H9 (cell line): Measurements from ENCODE around the gene PAM. TPM values are rescaled to one million over a fixed set of nuclear protein-coding genes. Genes with fewer than 3 reads are reported as not detected.

Experiments
- DNase-seq: peaks from one replicate; pipeline ENCODE4 v3.0.0-alpha.2; 2017
- H2AFZ ChIP-seq: one replicate; pipeline ENCODE4 v1.6.1; 2013; ENCODE audit warnings: mild to moderate bottlenecking, low read length, control low read depth, moderate library complexity
- H2AK5ac ChIP-seq: 2 replicates; pipeline ENCODE4 v1.6.1; 2013; ENCODE audit warnings: low read length, control low read depth, mixed read lengths; ENCODE audit not compliant: insufficient read length
- H2BK120ac ChIP-seq: one replicate; pipeline ENCODE4 v1.6.1; 2013; ENCODE audit warnings: low read depth, mild to moderate bottlenecking, low read length, control low read depth, inconsistent platforms; ENCODE audit not compliant: poor library complexity, severe bottlenecking
- H2BK12ac ChIP-seq: 2 replicates; pipeline ENCODE4 v1.6.1; 2013; ENCODE audit warnings: low read length, control low read depth, mixed read lengths, low read depth; ENCODE audit not compliant: insufficient read length
- H2BK15ac ChIP-seq: 2 replicates; pipeline ENCODE4 v1.6.1; 2013; ENCODE audit warnings: low read depth, low read length, control low read depth
- H2BK20ac ChIP-seq: one replicate; pipeline ENCODE4 v1.6.1; 2013; ENCODE audit warnings: low read depth, mild to moderate bottlenecking, low read length, control low read depth, inconsistent platforms; ENCODE audit not compliant: poor library complexity, severe bottlenecking
- H2BK5ac ChIP-seq: 2 replicates; pipeline ENCODE4 v1.6.1; 2013; ENCODE audit warnings: low read length, control low read depth, mixed read lengths; ENCODE audit not compliant: insufficient read length
- H3K14ac ChIP-seq: 2 replicates; pipeline ENCODE4 v1.6.1; 2013; ENCODE audit warnings: low read length, control low read depth; ENCODE audit not compliant: insufficient read depth
- H3K18ac ChIP-seq: 2 replicates; pipeline ENCODE4 v1.6.1; 2013; ENCODE audit warnings: low read depth, mild to moderate bottlenecking, mixed read lengths, low read length, control low read depth; ENCODE audit not compliant: insufficient read length
- H3K23ac ChIP-seq: 2 replicates; pipeline ENCODE4 v1.6.1; 2013; ENCODE audit warnings: low read length, control low read depth, mixed read lengths, low read depth; ENCODE audit not compliant: insufficient read length
- H3K23me2 ChIP-seq: 2 replicates; pipeline ENCODE4 v1.6.1; 2013; ENCODE audit warnings: low read depth, mild to moderate bottlenecking, mixed read lengths, low read length, control low read depth; ENCODE audit not compliant: insufficient read length, poor library complexity, severe bottlenecking
- H3K27ac ChIP-seq: 2 replicates; pipeline ENCODE4 v1.5.1; 2013; ENCODE audit warnings: low read length, control low read depth, mixed read lengths, low read depth; ENCODE audit not compliant: insufficient read length
- H3K27me3 ChIP-seq: 2 replicates; pipeline ENCODE4 v1.6.1; 2013; ENCODE audit warnings: low read length, control low read depth, inconsistent platforms; ENCODE audit not compliant: insufficient read depth
- H3K4ac ChIP-seq: 2 replicates; pipeline ENCODE4 v1.6.1; 2013; ENCODE audit warnings: low read depth, mild to moderate bottlenecking, control low read depth, inconsistent platforms, low read length, moderate library complexity
- H3K4me1 ChIP-seq: 2 replicates; pipeline ENCODE4 v1.6.1; 2013; ENCODE audit warnings: low read length, control low read depth, inconsistent platforms; ENCODE audit not compliant: insufficient read depth
- H3K4me2 ChIP-seq: 2 replicates; pipeline ENCODE4 v1.6.1; 2013; ENCODE audit warnings: low read length, control low read depth, mixed read lengths; ENCODE audit not compliant: insufficient read length, insufficient read depth
- H3K56ac ChIP-seq: 2 replicates; pipeline ENCODE4 v1.6.1; 2013; ENCODE audit warnings: low read depth, mild to moderate bottlenecking, mixed read lengths, low read length, control low read depth; ENCODE audit not compliant: insufficient read length
- H3K79me1 ChIP-seq: 2 replicates; pipeline ENCODE4 v1.6.1; 2013; ENCODE audit warnings: low read depth, mild to moderate bottlenecking, moderate library complexity, low read length, control low read depth, inconsistent platforms; ENCODE audit not compliant: insufficient read depth, poor library complexity, severe bottlenecking
- H3K79me2 ChIP-seq: 2 replicates; pipeline ENCODE4 v1.6.1; 2013; ENCODE audit warnings: low read length, control low read depth, inconsistent platforms; ENCODE audit not compliant: insufficient read depth
- H3K9ac ChIP-seq: 2 replicates; pipeline ENCODE4 v1.6.1; 2013; ENCODE audit warnings: low read length, control low read depth, mixed read lengths; ENCODE audit not compliant: insufficient read length; ENCODE audit errors: extremely low read depth
- H3K9me3 ChIP-seq: one replicate; pipeline ENCODE4 v1.6.1; 2013; ENCODE audit warnings: low read depth, low read length, inconsistent platforms; ENCODE audit not compliant: control insufficient read depth
- H3T11ph ChIP-seq: one replicate; pipeline ENCODE4 v1.6.1; 2013; ENCODE audit warnings: mild to moderate bottlenecking, low read length, control low read depth, inconsistent platforms
- H4K20me1 ChIP-seq: one replicate; pipeline ENCODE4 v1.6.1; 2013; ENCODE audit not compliant: control insufficient read depth, insufficient read length, insufficient read depth
- H4K5ac ChIP-seq: 2 replicates; pipeline ENCODE4 v1.6.1; 2013; ENCODE audit warnings: low read depth, mild to moderate bottlenecking, mixed read lengths, low read length, control low read depth; ENCODE audit not compliant: insufficient read length
- H4K8ac ChIP-seq: replicated peaks from 2 replicates; pipeline ENCODE4 v1.6.1; 2013; ENCODE audit warnings: low read length, control low read depth, mixed read lengths, low read depth; ENCODE audit not compliant: insufficient read length
- H4K91ac ChIP-seq: 2 replicates; pipeline ENCODE4 v1.6.1; 2013; ENCODE audit warnings: low read depth, mild to moderate bottlenecking, moderate library complexity, mixed read lengths, low read length, control low read depth; ENCODE audit not compliant: insufficient read length
- H3K27ac Mint-ChIP-seq, 3 experiments: 2 replicates in 2 of 3; 3 replicates in 1 of 3; pipeline ENCODE4 v1.8.0; 2020 to 2021; ENCODE audit warnings: mixed read lengths in 3 of 3, mild to moderate bottlenecking in 1 of 3, moderate library complexity in 1 of 3
- H3K27me3 Mint-ChIP-seq: 2 replicates; pipeline ENCODE4 v1.8.0; 2021; ENCODE audit warnings: low read depth, mild to moderate bottlenecking, moderate library complexity, mixed read lengths
- H3K36me3 Mint-ChIP-seq, 3 experiments: 2 replicates in 2 of 3; 3 replicates in 1 of 3; pipeline ENCODE4 v1.8.0; 2020 to 2021; ENCODE audit warnings: low read depth in 3 of 3, mixed read lengths in 3 of 3; ENCODE audit not compliant: insufficient read depth in 1 of 3
- H3K4me1 Mint-ChIP-seq, 2 experiments: 2 replicates each; pipeline ENCODE4 v1.8.0; 2020; ENCODE audit warnings: mixed read lengths in 2 of 2
- H3K4me3 Mint-ChIP-seq, 2 experiments: 2 replicates in 1 of 2; 3 replicates in 1 of 2; pipeline ENCODE4 v1.8.0; 2020 to 2021; ENCODE audit warnings: mild to moderate bottlenecking in 2 of 2, mixed read lengths in 2 of 2, moderate library complexity in 1 of 2
- H3K9me3 Mint-ChIP-seq, 2 experiments: 2 replicates in 1 of 2; 3 replicates in 1 of 2; pipeline ENCODE4 v1.8.0; 2020; ENCODE audit warnings: mild to moderate bottlenecking in 2 of 2, mixed read lengths in 2 of 2, moderate library complexity in 1 of 2
- CTCF ChIP-seq: fragments of 200-600 bp; sonication (generic); conservative IDR thresholded peaks from 3 replicates; pipeline ENCODE4 v1.8.0; 2021; ENCODE audit warnings: antibody characterized with exemption, mild to moderate bottlenecking
- WGBS: extraction: QIAGEN DNeasy Blood & Tissue Kit; methylation state at CpG from one replicate; pipeline ENCODE4 v1.1.7; 2013; ENCODE audit warnings: missing lambda C conversion rate, low lambda C conversion rate, mixed read lengths; ENCODE audit not compliant: insufficient read length; ENCODE audit errors: extremely low coverage; 5-methylcytosine and 5-hydroxymethylcytosine counted together
- total RNA-seq: library from RNA; stranded (reverse); gene quantifications from 2 replicates; pipeline ENCODE4 v1.2.1, GENCODE V29; 2021

The PAM gene
- total RNA-seq, 1 experiment from 2014 or later: 31.5 TPM

- no peak overlapping the region for H4K5ac ChIP-seq
- no peaks in the 10 kb centered on the region for H3K27me3 ChIP-seq
- DNase-seq: no peak
- H3K9ac ChIP-seq: no peak overlapping the region
- H3K9me3 Mint-ChIP-seq: peaks cover 0 to 3% of the 10 kb centered on the region in 2 experiments; a peak in 2 of 5 replicates
- H2BK120ac ChIP-seq: no peak overlapping the region
- no peak overlapping the region for H4K8ac ChIP-seq
- H3K79me2 ChIP-seq: no peaks in the 10 kb centered on the region
- H2BK12ac ChIP-seq: no peak overlapping the region
- no peak overlapping the region for H3K4me2 ChIP-seq
- H3K9me3 ChIP-seq: no peaks in the 10 kb centered on the region
- no peak for TF ChIP-seq CTCF
- no peak overlapping the region for H3K4ac ChIP-seq
- no peak overlapping the region for H3K56ac ChIP-seq
- no peak overlapping the region for H3K18ac ChIP-seq
- WGBS: no CpG with 5 or more reads among the region's 1 CpG
- peaks cover 0 to 5% of the 10 kb centered on the region in 2 experiments; a peak in 2 of 4 replicates for H3K4me1 Mint-ChIP-seq
- H4K91ac ChIP-seq: no peak overlapping the region
- no peak overlapping the region for H2BK20ac ChIP-seq
- no peaks in the 10 kb centered on the region for H3K4me1 ChIP-seq
- no peak overlapping the region for H2BK15ac ChIP-seq
- H3K27me3 Mint-ChIP-seq: no peaks in the 10 kb centered on the region
- no peaks in the 10 kb centered on the region for H3K23me2 ChIP-seq
- no peaks in the 10 kb centered on the region for H3K79me1 ChIP-seq
- H3K23ac ChIP-seq: no peak overlapping the region
- H3K27ac Mint-ChIP-seq: peak overlapping the region in 1 of 3 experiments; percentile 46; a peak in 2 of 7 replicates
- H3K14ac ChIP-seq: no peak overlapping the region
- no peak overlapping the region for H3K27ac ChIP-seq
- H3K4me3 Mint-ChIP-seq: no peak overlapping the region
- no peak overlapping the region for H2BK5ac ChIP-seq
- peaks cover 0 to 5% (median 0%) of the 10 kb centered on the region in 3 experiments; a peak in 1 of 7 replicates for H3K36me3 Mint-ChIP-seq
- no peak overlapping the region for H3T11ph ChIP-seq
- H4K20me1 ChIP-seq: no peaks in the 10 kb centered on the region
- H2AK5ac ChIP-seq: no peak overlapping the region
- no peak overlapping the region for H2AFZ ChIP-seq
These were observed 79.4 kb downstream of the PAM start for GRCh38 chr5:102834438-102834964.
